K562 (cell line): ENCODE measurements around the gene FARSA. TPM values are rescaled to one million over a fixed set of nuclear protein-coding genes. Genes with fewer than 3 reads are reported as not detected.

Experiments
- ARHGAP35 ChIP-seq: fragments of 450-650 bp; IDR thresholded peaks from 2 replicates; pipeline ENCODE4 v1.6.1; 2018; ENCODE audit not compliant: partially characterized antibody
- ARID3A ChIP-seq: IDR thresholded peaks from 2 replicates; pipeline ENCODE4 v1.6.1; 2012; ENCODE audit warnings: low read depth, low read length, improper control_type of control experiment, borderline replicate concordance
- ATF3 ChIP-seq, 2 experiments: fragments of 450-650 bp in 1 of 2; sonication (generic) in 1 of 2; formaldehyde crosslinking in 1 of 2; IDR thresholded peaks in 1 of 2; conservative IDR thresholded peaks in 1 of 2; 2 replicates each; pipeline versions ENCODE4 v1.6.1 to v1.8.1; 2016 to 2023; ENCODE audit warnings: mild to moderate bottlenecking in 2 of 2, moderate library complexity in 2 of 2, inconsistent platforms in 1 of 2, missing genetic modification reagents in 1 of 2
- BRD9 ChIP-seq: fragments of 450-650 bp; IDR thresholded peaks from 2 replicates; pipeline ENCODE4 v1.6.1; 2018; ENCODE audit warnings: low read depth; ENCODE audit not compliant: partially characterized antibody
- ELF1 ChIP-seq: fragments of 200-800 bp; sonication (Bioruptor generic); IDR thresholded peaks from 2 replicates; pipeline ENCODE4 v1.6.1; 2016; ENCODE audit warnings: missing genetic modification characterization, missing compliant biosample characterization
- ETV5 ChIP-seq: sonication (generic); formaldehyde crosslinking; IDR thresholded peaks from 2 replicates; pipeline ENCODE4 v1.4.0; 2020; ENCODE audit warnings: low read depth, mild to moderate bottlenecking, missing genetic modification reagents
- JUND ChIP-seq, 2 experiments: IDR thresholded peaks; 2 replicates in 1 of 2; 3 replicates in 1 of 2; pipeline ENCODE4 v1.6.1; 2011; ENCODE audit warnings: borderline replicate concordance in 2 of 2, low read depth in 2 of 2, low read length in 2 of 2, improper control_type of control experiment in 1 of 2, missing biosample characterization in 1 of 2, missing genetic modification characterization in 1 of 2, missing genetic modification reagents in 1 of 2
- LCOR ChIP-seq: sonication (generic); formaldehyde crosslinking; IDR thresholded peaks from 2 replicates; pipeline ENCODE4 v1.8.0; 2022; ENCODE audit warnings: mild to moderate bottlenecking, missing genetic modification reagents
- MAFF ChIP-seq: IDR thresholded peaks from 2 replicates; pipeline ENCODE4 v1.6.1; 2012; ENCODE audit warnings: low read length, improper control_type of control experiment
- MYBL2 ChIP-seq, 2 experiments: fragments of 450-650 bp in 1 of 2; sonication (generic) in 1 of 2; formaldehyde crosslinking in 1 of 2; IDR thresholded peaks; 2 replicates each; pipeline versions ENCODE4 v1.6.1 to v1.8.1; 2017 to 2022; ENCODE audit warnings: borderline replicate concordance in 1 of 2, inconsistent platforms in 1 of 2, low read depth in 1 of 2, mild to moderate bottlenecking in 1 of 2, missing genetic modification reagents in 1 of 2, moderate library complexity in 1 of 2
- NR1H2 ChIP-seq: sonication (generic); formaldehyde crosslinking; IDR thresholded peaks from 2 replicates; pipeline ENCODE4 v1.4.0; 2020; ENCODE audit warnings: mild to moderate bottlenecking, missing genetic modification reagents
- NR3C1 ChIP-seq: sonication (generic); formaldehyde crosslinking; IDR thresholded peaks from 2 replicates; pipeline ENCODE4 v1.8.1; 2022; ENCODE audit warnings: missing genetic modification reagents
- PCBP2 ChIP-seq: fragments of 200-400 bp; formaldehyde crosslinking; IDR thresholded peaks from 2 replicates; pipeline ENCODE4 v1.6.1; 2018; ENCODE audit warnings: low read length, low read depth, mild to moderate bottlenecking, moderate library complexity; ENCODE audit not compliant: poor library complexity, severe bottlenecking
- PML ChIP-seq: IDR thresholded peaks from 2 replicates; pipeline ENCODE4 v1.6.1; 2012; ENCODE audit warnings: low read length, inconsistent platforms
- RBM14 ChIP-seq: fragments of 200-400 bp; formaldehyde crosslinking; IDR thresholded peaks from 2 replicates; pipeline ENCODE4 v1.6.1; 2018; ENCODE audit warnings: low read depth, mild to moderate bottlenecking, low read length, moderate library complexity, borderline replicate concordance; ENCODE audit not compliant: insufficient read depth
- RHOXF2B ChIP-seq: fragments of 250-450 bp; sonication (Bioruptor Pico); conservative IDR thresholded peaks from 2 replicates; pipeline ENCODE4 v1.5.1; 2021
- SRSF7 ChIP-seq: fragments of 200-400 bp; formaldehyde crosslinking; optimal IDR thresholded peaks from 2 replicates; pipeline ENCODE3; 2017; ENCODE audit warnings: mild to moderate bottlenecking, low read depth, low read length
- TBL1XR1 ChIP-seq, 2 experiments: IDR thresholded peaks; 2 replicates each; pipeline ENCODE4 v1.6.1; 2012; ENCODE audit warnings: improper control_type of control experiment in 2 of 2, low read length in 2 of 2, mild to moderate bottlenecking in 1 of 2
- TEAD2 ChIP-seq: fragments of 450-650 bp; IDR thresholded peaks from 2 replicates; pipeline ENCODE4 v1.6.1; 2016; ENCODE audit warnings: missing genetic modification characterization, control low read depth, missing compliant biosample characterization
- ZNF134 ChIP-seq: fragments of 250-450 bp; sonication (Bioruptor Pico); conservative IDR thresholded peaks from 2 replicates; pipeline ENCODE4 v1.4.0; 2020
- ZNF655 ChIP-seq: fragments of 250-450 bp; sonication (Bioruptor Pico); IDR thresholded peaks from 2 replicates; pipeline ENCODE4 v1.5.0; 2021
- ZNF76 ChIP-seq: fragments of 250-450 bp; sonication (Bioruptor Pico); IDR thresholded peaks from 2 replicates; pipeline ENCODE4 v1.4.0; 2020; ENCODE audit warnings: mild to moderate bottlenecking, moderate library complexity, borderline replicate concordance
- polyA plus RNA-seq, 8 experiments: library from polyadenylated mRNA; depleted of rRNA in 4 of 8; stranded (reverse) in 5 of 8; unstranded in 3 of 8; fragments of >200 nt; fragmentation: Nextera tagmentation in 2 of 8; fragmentation: Illumina TruSeq in 1 of 8; extraction: Ambion mirVana in 2 of 8; extraction: Trizol in 1 of 8; gene quantifications; 2 replicates each; pipeline versions ENCODE4 v1.2.1 to v1.2.3, GENCODE V29; 2011 to 2014; ENCODE audit warnings: inconsistent platforms in 1 of 8, missing spikeins in 1 of 8
- total RNA-seq, 7 experiments: library from RNA; depleted of rRNA in 6 of 7; stranded (reverse); fragments of >200 nt in 6 of 7; fragmentation: Illumina TruSeq in 2 of 7; extraction: Trizol in 2 of 7; gene quantifications; 2 replicates each; pipeline versions ENCODE4 v1.2.1 to v1.2.3, GENCODE V29; 2011 to 2021; ENCODE audit warnings: low replicate concordance in 1 of 7
- TF ChIP-seq, protein P1 (sequence below): fragments of 450-650 bp; formaldehyde crosslinking; IDR thresholded peaks from 2 replicates; pipeline ENCODE4 v1.4.0; 2020; ENCODE audit warnings: mild to moderate bottlenecking

Gene FARSA
- total and polyA plus RNA-seq, 9 of the 15 experiments (the other 6 are each of a cell fraction or from before 2014, with no cell fraction given): 25.2 to 237 (median 89.6) TPM

DNA sequence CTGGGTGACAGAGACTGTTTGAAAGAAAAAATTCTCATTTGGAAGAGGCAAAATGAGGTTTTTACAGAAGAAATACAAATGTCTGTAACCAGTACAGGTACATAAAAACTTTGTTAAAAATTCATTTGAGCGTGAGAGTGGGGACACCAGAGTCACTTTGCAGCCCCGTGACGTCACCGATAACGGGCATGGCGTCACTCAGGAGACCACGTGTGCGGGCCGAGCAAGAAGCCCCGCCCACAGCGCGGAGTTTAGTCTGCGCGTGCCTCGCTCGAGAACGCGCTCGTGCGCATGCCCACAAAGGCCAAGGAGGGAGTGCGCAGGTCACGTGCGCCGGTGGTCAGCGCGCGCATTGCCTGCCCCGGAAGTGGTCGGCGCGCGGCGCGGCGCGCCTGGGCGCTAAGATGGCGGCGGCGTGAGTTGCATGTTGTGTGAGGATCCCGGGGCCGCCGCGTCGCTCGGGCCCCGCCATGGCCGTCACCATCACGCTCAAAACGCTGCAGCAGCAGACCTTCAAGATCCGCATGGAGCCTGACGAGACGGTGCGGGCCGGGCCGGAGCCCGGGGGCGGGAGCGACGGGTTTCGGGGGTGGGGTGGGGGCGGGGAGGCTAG, 12.1 kb upstream of the FARSA start, which contains the start of gene RAD23A (continued):
- TF ChIP-seq ETV5 (CRISPR knock-in tag): peak; percentile 95
- peak; percentile 99 for TF ChIP-seq ATF3 (IDR thresholded peaks at IDR 0.05)
- TF ChIP-seq ATF3 (CRISPR knock-in tag; conservative IDR thresholded peaks at IDR 0.05): 0 out of 2 replicates have a peak, but pooled peaks have one; percentile 53
- no peak for TF ChIP-seq TEAD2
- TF ChIP-seq, protein P1, sequence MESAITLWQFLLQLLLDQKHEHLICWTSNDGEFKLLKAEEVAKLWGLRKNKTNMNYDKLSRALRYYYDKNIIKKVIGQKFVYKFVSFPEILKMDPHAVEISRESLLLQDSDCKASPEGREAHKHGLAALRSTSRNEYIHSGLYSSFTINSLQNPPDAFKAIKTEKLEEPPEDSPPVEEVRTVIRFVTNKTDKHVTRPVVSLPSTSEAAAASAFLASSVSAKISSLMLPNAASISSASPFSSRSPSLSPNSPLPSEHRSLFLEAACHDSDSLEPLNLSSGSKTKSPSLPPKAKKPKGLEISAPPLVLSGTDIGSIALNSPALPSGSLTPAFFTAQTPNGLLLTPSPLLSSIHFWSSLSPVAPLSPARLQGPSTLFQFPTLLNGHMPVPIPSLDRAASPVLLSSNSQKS (CRISPR knock-in tag): peak; percentile 75; the same call in 1 of the 2 replicates
- TF ChIP-seq BRD9: no peak
- TF ChIP-seq PCBP2: no peak
- no peak for TF ChIP-seq MAFF
- TF ChIP-seq JUND (IDR thresholded peaks at IDR 0.05; ENCODE audit: borderline replicate concordance, low read depth, low read length): peak; percentile 93
- peak; percentile 93 for TF ChIP-seq JUND (tag; IDR thresholded peaks at IDR 0.05; ENCODE audit: borderline replicate concordance, low read depth, low read length)
- TF ChIP-seq NR3C1: no peak
- TF ChIP-seq PML: peak; percentile 83
- TF ChIP-seq RBM14: no peak
- no peak for TF ChIP-seq ARHGAP35
- no peak for TF ChIP-seq ZNF134 (CRISPR knock-in tag)
- no peak for TF ChIP-seq ZNF655
- peak; percentile 66; the same call in 1 of the 2 replicates for TF ChIP-seq RHOXF2B
- no peak for TF ChIP-seq ZNF76 (CRISPR knock-in tag)
- peak; percentile 95 for TF ChIP-seq ELF1
- no peak for TF ChIP-seq NR1H2 (CRISPR knock-in tag)
- TF ChIP-seq TBL1XR1 (IDR thresholded peaks at IDR 0.05; ENCODE audit: low read length in 2 of 2): peak in 1 of 2 experiments; percentile 90; a peak in 2 of 4 replicates
- TF ChIP-seq SRSF7: no peak
- no peak for TF ChIP-seq ARID3A
- no peak for TF ChIP-seq MYBL2 (IDR thresholded peaks at IDR 0.05; ENCODE audit: low read depth)
- TF ChIP-seq MYBL2 (CRISPR knock-in tag; IDR thresholded peaks at IDR 0.05; ENCODE audit: borderline replicate concordance): no peak
- TF ChIP-seq LCOR: no peak
